T-helper 17 cell (primary cell): ENCODE data around the gene CREB3. TPM values are rescaled to one million over a fixed set of nuclear protein-coding genes. Genes with fewer than 3 reads are reported as not detected.

Experiments
- ATAC-seq: fragments of 150-1000 bp; cut with Tn5 transposase; 2 replicates; pipeline ENCODE4 v1.10.0; 2021; ENCODE audit warnings: mild to moderate bottlenecking, moderate library complexity
- DNase-seq, 3 donors: peaks; one replicate each; pipeline versions ENCODE4 v3.0.0 to v3.0.0-alpha.2; 2020 to 2021
- H3K9me3 ChIP-seq: one replicate; pipeline ENCODE4 v1.7.0; 2013; ENCODE audit warnings: low read length, mild to moderate bottlenecking; ENCODE audit not compliant: control insufficient read depth, poor library complexity, severe bottlenecking
- H3K27ac Mint-ChIP-seq: one replicate; pipeline ENCODE4 v1.8.0; 2022; ENCODE audit warnings: mild to moderate bottlenecking, moderate library complexity, mixed read lengths
- H3K27me3 Mint-ChIP-seq: one replicate; pipeline ENCODE4 v1.8.0; 2022; ENCODE audit warnings: mixed read lengths
- H3K36me3 Mint-ChIP-seq: one replicate; pipeline ENCODE4 v1.8.0; 2022; ENCODE audit warnings: low read depth, mixed read lengths
- H3K4me1 Mint-ChIP-seq: one replicate; pipeline ENCODE4 v1.8.0; 2022; ENCODE audit warnings: mild to moderate bottlenecking, mixed read lengths
- H3K4me3 Mint-ChIP-seq: one replicate; pipeline ENCODE4 v1.8.0; 2022; ENCODE audit warnings: mild to moderate bottlenecking, moderate library complexity, mixed read lengths
- total RNA-seq, 4 donors: library from RNA in 2 of 4; stranded (reverse) in 2 of 4; gene quantifications; one replicate each; pipeline ENCODE4 v1.2.3 and lab custom pipeline; 2022 to 2026

Gene CREB3
- total RNA-seq, 2 donors from 2014 or later: 16.0 to 16.5 TPM

- no peaks in the 10 kb centered on the region for H3K9me3 ChIP-seq
- DNase-seq: no peak
- peaks cover 12% of the 10 kb centered on the region for H3K4me1 Mint-ChIP-seq
- H3K4me3 Mint-ChIP-seq: no peak overlapping the region
- ATAC-seq: no peak
- no peaks in the 10 kb centered on the region for H3K27me3 Mint-ChIP-seq
- peaks cover 9% of the 10 kb centered on the region for H3K36me3 Mint-ChIP-seq
- H3K27ac Mint-ChIP-seq: peak overlapping the region; percentile 77
Measured at GRCh38 chr9:35708146-35708545, 24.3 kb upstream of the CREB3 start.

- H3K4me1 Mint-ChIP-seq: peaks cover 15% of the 10 kb centered on the region
- peak overlapping the region; percentile 65 for H3K27ac Mint-ChIP-seq
- no peak overlapping the region for H3K4me3 Mint-ChIP-seq
- ATAC-seq: no peak
- H3K9me3 ChIP-seq: no peaks in the 10 kb centered on the region
- H3K36me3 Mint-ChIP-seq: peaks cover 15% of the 10 kb centered on the region
- no peak for DNase-seq
- H3K27me3 Mint-ChIP-seq: no peaks in the 10 kb centered on the region
Measured at GRCh38 chr9:35710818-35711500, 21.5 kb upstream of the CREB3 start.

GRCh38 chr9:35711501-35712428 lies 20.7 kb upstream of the CREB3 start:
- H3K9me3 ChIP-seq: no peaks in the 10 kb centered on the region
- no peak for DNase-seq
- no peak overlapping the region for H3K4me3 Mint-ChIP-seq
- ATAC-seq: no peak
- H3K4me1 Mint-ChIP-seq: peaks cover 15% of the 10 kb centered on the region
- peaks cover 20% of the 10 kb centered on the region for H3K36me3 Mint-ChIP-seq
- H3K27me3 Mint-ChIP-seq: no peaks in the 10 kb centered on the region
- H3K27ac Mint-ChIP-seq: peak overlapping the region; percentile 65

GRCh38 chr9:35712762-35713400 lies 19.6 kb upstream of the CREB3 start:
- no peaks in the 10 kb centered on the region for H3K9me3 ChIP-seq
- Mint-ChIP-seq H3K36me3 (peaks cover 12% of the 10 kb centered on the region), H3K27me3 (no peaks in the 10 kb centered on the region), H3K27ac (peak overlapping the region; percentile 79), H3K4me3 (no peak overlapping the region), H3K4me1 (peaks cover 11% of the 10 kb centered on the region)
- DNase-seq: no peak
- no peak for ATAC-seq

GRCh38 chr9:35713578-35713977 lies 18.9 kb upstream of the CREB3 start:
- peaks cover 15% of the 10 kb centered on the region for H3K36me3 Mint-ChIP-seq

GRCh38 chr9:35714123-35714522 lies 18.3 kb upstream of the CREB3 start:
- H3K36me3 Mint-ChIP-seq: peaks cover 15% of the 10 kb centered on the region
- H3K27me3 Mint-ChIP-seq: no peaks in the 10 kb centered on the region
- H3K4me3 Mint-ChIP-seq: no peak overlapping the region
- no peak for ATAC-seq
- no peaks in the 10 kb centered on the region for H3K9me3 ChIP-seq
- no peak overlapping the region for H3K27ac Mint-ChIP-seq
- peaks cover 8% of the 10 kb centered on the region for H3K4me1 Mint-ChIP-seq
- DNase-seq: no peak

More at GRCh38 chr9:35713578-35713977, 18.9 kb upstream of the CREB3 start:
- H3K9me3 ChIP-seq: no peaks in the 10 kb centered on the region
- H3K27me3 Mint-ChIP-seq: no peaks in the 10 kb centered on the region
- H3K4me3 Mint-ChIP-seq: no peak overlapping the region
- no peak for DNase-seq
- no peak for ATAC-seq
- H3K4me1 Mint-ChIP-seq: peaks cover 8% of the 10 kb centered on the region
- H3K27ac Mint-ChIP-seq: peak overlapping the region; percentile 79

GRCh38 chr9:35714579-35715252 lies 17.8 kb upstream of the CREB3 start:
- ATAC-seq (no peak), DNase-seq (no peak)
- peaks cover 8% of the 10 kb centered on the region for H3K4me1 Mint-ChIP-seq
- peak overlapping the region; percentile 16 for H3K27ac Mint-ChIP-seq
- H3K36me3 Mint-ChIP-seq: peaks cover 15% of the 10 kb centered on the region
- H3K4me3 Mint-ChIP-seq: no peak overlapping the region
- no peaks in the 10 kb centered on the region for H3K27me3 Mint-ChIP-seq
- H3K9me3 ChIP-seq: no peaks in the 10 kb centered on the region

GRCh38 chr9:35716230-35716629 lies 16.2 kb upstream of the CREB3 start:
- DNase-seq (no peak), ATAC-seq (no peak)
- no peak overlapping the region for H3K4me3 Mint-ChIP-seq
- H3K36me3 Mint-ChIP-seq: peaks cover 15% of the 10 kb centered on the region
- H3K27me3 Mint-ChIP-seq: no peaks in the 10 kb centered on the region
- H3K9me3 ChIP-seq: no peaks in the 10 kb centered on the region
- H3K27ac Mint-ChIP-seq: peak overlapping the region; percentile 63
- peaks cover 8% of the 10 kb centered on the region for H3K4me1 Mint-ChIP-seq

- DNase-seq: no peak
- Mint-ChIP-seq H3K4me1 (peaks cover 10% of the 10 kb centered on the region), H3K27ac (peak overlapping the region; percentile 63), H3K4me3 (no peak overlapping the region), H3K36me3 (peaks cover 23% of the 10 kb centered on the region), H3K27me3 (no peaks in the 10 kb centered on the region)
- H3K9me3 ChIP-seq: no peaks in the 10 kb centered on the region
- no peak for ATAC-seq
Measured at GRCh38 chr9:35717132-35717870, 15.2 kb upstream of the CREB3 start.

GRCh38 chr9:35718721-35719511 lies 13.6 kb upstream of the CREB3 start:
- Mint-ChIP-seq H3K36me3 (peaks cover 23% of the 10 kb centered on the region), H3K27me3 (no peaks in the 10 kb centered on the region)
- ATAC-seq: peak; percentile 76

GRCh38 chr9:35719546-35719945 lies 12.9 kb upstream of the CREB3 start:
- no peaks in the 10 kb centered on the region for H3K27me3 Mint-ChIP-seq
- H3K36me3 Mint-ChIP-seq: peaks cover 22% of the 10 kb centered on the region
- peak overlapping the region; percentile 71 for H3K27ac Mint-ChIP-seq
- no peak for ATAC-seq
- H3K4me3 Mint-ChIP-seq: no peak overlapping the region
- H3K4me1 Mint-ChIP-seq: peaks cover 11% of the 10 kb centered on the region
- H3K9me3 ChIP-seq: no peaks in the 10 kb centered on the region
- DNase-seq: no peak

More at GRCh38 chr9:35718721-35719511, 13.6 kb upstream of the CREB3 start:
- peak overlapping the region; percentile 71 for H3K27ac Mint-ChIP-seq
- H3K4me3 Mint-ChIP-seq: no peak overlapping the region
- peaks cover 8% of the 10 kb centered on the region for H3K4me1 Mint-ChIP-seq
- no peak for DNase-seq
- no peaks in the 10 kb centered on the region for H3K9me3 ChIP-seq

- H3K36me3 Mint-ChIP-seq: peaks cover 16% of the 10 kb centered on the region
- H3K27ac Mint-ChIP-seq: no peak overlapping the region
- ATAC-seq (no peak), DNase-seq (no peak)
- no peaks in the 10 kb centered on the region for H3K9me3 ChIP-seq
- no peak overlapping the region for H3K4me3 Mint-ChIP-seq
- H3K4me1 Mint-ChIP-seq: peaks cover 24% of the 10 kb centered on the region
- H3K27me3 Mint-ChIP-seq: no peaks in the 10 kb centered on the region
Measured at GRCh38 chr9:35723426-35723825, 9.0 kb upstream of the CREB3 start.
